CD4-positive, alpha-beta T cell (primary cell): ENCODE data around the gene AP3M1. TPM values are rescaled to one million over a fixed set of nuclear protein-coding genes. Genes with fewer than 3 reads are reported as not detected.

ENCODE experiments used
- ATAC-seq: fragments of 200-7000 bp; cut with Tn5 transposase; one replicate; pipeline ENCODE4 v1.10.0; 2022; ENCODE audit warnings: mild to moderate bottlenecking; ENCODE audit not compliant: poor library complexity
- CTCF ChIA-PET: fragments of 350-600 bp; sonication (Branson Sonifier 250); formaldehyde crosslinking; loops from one replicate; lab custom pipeline; 2021; ENCODE audit warnings: antibody characterized with exemption, inconsistent platforms; lab: Charles Lee
- POLR2A ChIA-PET: fragments of 350-600 bp; sonication (Branson Sonifier 250); formaldehyde crosslinking; loops from one replicate; lab custom pipeline; 2021; ENCODE audit warnings: antibody characterized with exemption, inconsistent platforms; lab: Charles Lee
- DNase-seq, 14 experiments: peaks; one replicate each; pipeline ENCODE4 v3.0.0-alpha.2; 2013 to 2020; ENCODE audit warnings: mixed read lengths in 2 of 14
- H3K27ac ChIP-seq, 2 donors: one replicate each; pipeline versions ENCODE4 v1.5.1 to v1.7.0; 2013; ENCODE audit warnings: low read length in 2 of 2, low read depth in 1 of 2, mild to moderate bottlenecking in 1 of 2
- H3K27me3 ChIP-seq, 2 experiments: 1 replicate in 1 of 2; 2 replicates in 1 of 2; pipeline versions ENCODE4 v1.6.1 to v1.7.0; 2013; ENCODE audit warnings: low read length in 2 of 2, control low read depth in 1 of 2, mild to moderate bottlenecking in 1 of 2, moderate library complexity in 1 of 2; ENCODE audit not compliant: insufficient read depth in 2 of 2, control insufficient read depth in 1 of 2
- H3K36me3 ChIP-seq: one replicate; pipeline ENCODE4 v1.6.1; 2013; ENCODE audit warnings: low read length, control low read depth; ENCODE audit not compliant: insufficient read depth
- H3K4me1 ChIP-seq: one replicate; pipeline ENCODE4 v1.6.1; 2013; ENCODE audit warnings: low read length, control low read depth; ENCODE audit not compliant: insufficient read depth
- H3K4me3 ChIP-seq: one replicate; pipeline ENCODE4 v1.5.1; 2013; ENCODE audit warnings: mild to moderate bottlenecking, low read length, moderate library complexity
- H3K9me3 ChIP-seq, 2 experiments: 1 replicate in 1 of 2; 2 replicates in 1 of 2; pipeline versions ENCODE4 v1.6.1 to v1.7.0; 2013; ENCODE audit warnings: low read length in 2 of 2, mild to moderate bottlenecking in 2 of 2, control low read depth in 1 of 2, moderate library complexity in 1 of 2; ENCODE audit not compliant: control insufficient read depth in 1 of 2, insufficient read depth in 1 of 2
- H3K27ac Mint-ChIP-seq: one replicate; pipeline ENCODE4 v1.8.0; 2020; ENCODE audit warnings: mixed read lengths
- H3K27me3 Mint-ChIP-seq: one replicate; pipeline ENCODE4 v1.8.0; 2021; ENCODE audit warnings: mixed read lengths
- H3K36me3 Mint-ChIP-seq: one replicate; pipeline ENCODE4 v1.8.0; 2021; ENCODE audit warnings: low read depth, mixed read lengths
- H3K4me1 Mint-ChIP-seq: one replicate; pipeline ENCODE4 v1.8.0; 2021; ENCODE audit warnings: low read depth, mixed read lengths
- H3K4me3 Mint-ChIP-seq: one replicate; pipeline ENCODE4 v1.8.0; 2020; ENCODE audit warnings: mild to moderate bottlenecking, mixed read lengths
- H3K9me3 Mint-ChIP-seq: one replicate; pipeline ENCODE4 v1.8.0; 2020; ENCODE audit warnings: mixed read lengths
- intact Hi-C, 2 experiments: fragments of 100-400 bp; cut with DNase I in 1 of 2; cut with micrococcal nuclease in 1 of 2; formaldehyde crosslinking; loops; one replicate each; pipeline versions ENCODE4 v1.15.1 to v1.9.0; 2023 to 2025; cut with DNase I, micrococcal nuclease
- total RNA-seq, 174 experiments: library from RNA in 2 of 174; stranded (reverse) in 2 of 174; gene quantifications; one replicate each; pipeline ENCODE4 v1.2.3 and lab custom pipeline; 2021 to 2026
- TF ChIP-seq, protein P1 (sequence below): fragments of 200-600 bp; IDR thresholded peaks from one replicate; pipeline ENCODE4 v1.8.0; 2022; ENCODE audit warnings: antibody characterized with exemption, mild to moderate bottlenecking

The AP3M1 gene
- total RNA-seq, 2 experiments from 2014 or later = 14.8 to 17.6 TPM

DNA sequence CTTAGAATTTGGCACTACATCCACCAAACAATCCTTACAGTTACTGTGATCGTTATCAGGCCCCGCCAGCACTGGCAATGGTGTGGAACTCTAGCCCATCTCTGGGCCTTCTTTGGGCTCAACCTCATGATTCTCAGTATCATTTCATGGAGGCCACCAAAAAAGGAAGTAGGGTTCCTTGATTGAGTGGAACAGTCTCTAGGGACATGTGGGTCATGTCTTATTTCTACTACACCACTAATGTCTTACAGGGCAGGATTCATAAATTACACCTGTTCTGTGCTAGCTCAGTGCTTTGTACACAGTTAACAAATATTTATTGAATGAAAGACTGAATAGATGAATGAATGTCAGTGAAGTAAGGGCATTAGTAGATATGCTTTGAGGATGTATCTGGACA, 53.9 kb downstream of the AP3M1 start:
- intact Hi-C loops = no loop called here
- ATAC-seq (no peak), DNase-seq (no peak)
- Histone ChIP-seq H3K9me3 (no peaks in the 10 kb centered on the region), H3K4me3 (no peak overlapping the region), H3K4me1 (no peaks in the 10 kb centered on the region), H3K27ac (no peak overlapping the region), H3K36me3 (peaks cover 93% of the 10 kb centered on the region), H3K27me3 (no peaks in the 10 kb centered on the region)
- no peak overlapping the region for H3K27ac Mint-ChIP-seq
- ChIA-PET POLR2A (no interaction called here), CTCF (no interaction called here)
- no peak overlapping the region for H3K4me3 Mint-ChIP-seq
- H3K36me3 Mint-ChIP-seq = peaks cover 90% of the 10 kb centered on the region
- no peaks in the 10 kb centered on the region for H3K9me3 Mint-ChIP-seq
- no peaks in the 10 kb centered on the region for H3K4me1 Mint-ChIP-seq
- H3K27me3 Mint-ChIP-seq = no peaks in the 10 kb centered on the region
- TF ChIP-seq, protein P1, sequence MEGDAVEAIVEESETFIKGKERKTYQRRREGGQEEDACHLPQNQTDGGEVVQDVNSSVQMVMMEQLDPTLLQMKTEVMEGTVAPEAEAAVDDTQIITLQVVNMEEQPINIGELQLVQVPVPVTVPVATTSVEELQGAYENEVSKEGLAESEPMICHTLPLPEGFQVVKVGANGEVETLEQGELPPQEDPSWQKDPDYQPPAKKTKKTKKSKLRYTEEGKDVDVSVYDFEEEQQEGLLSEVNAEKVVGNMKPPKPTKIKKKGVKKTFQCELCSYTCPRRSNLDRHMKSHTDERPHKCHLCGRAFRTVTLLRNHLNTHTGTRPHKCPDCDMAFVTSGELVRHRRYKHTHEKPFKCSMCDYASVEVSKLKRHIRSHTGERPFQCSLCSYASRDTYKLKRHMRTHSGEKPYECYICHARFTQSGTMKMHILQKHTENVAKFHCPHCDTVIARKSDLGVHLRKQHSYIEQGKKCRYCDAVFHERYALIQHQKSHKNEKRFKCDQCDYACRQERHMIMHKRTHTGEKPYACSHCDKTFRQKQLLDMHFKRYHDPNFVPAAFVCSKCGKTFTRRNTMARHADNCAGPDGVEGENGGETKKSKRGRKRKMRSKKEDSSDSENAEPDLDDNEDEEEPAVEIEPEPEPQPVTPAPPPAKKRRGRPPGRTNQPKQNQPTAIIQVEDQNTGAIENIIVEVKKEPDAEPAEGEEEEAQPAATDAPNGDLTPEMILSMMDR = no peak

DNA sequence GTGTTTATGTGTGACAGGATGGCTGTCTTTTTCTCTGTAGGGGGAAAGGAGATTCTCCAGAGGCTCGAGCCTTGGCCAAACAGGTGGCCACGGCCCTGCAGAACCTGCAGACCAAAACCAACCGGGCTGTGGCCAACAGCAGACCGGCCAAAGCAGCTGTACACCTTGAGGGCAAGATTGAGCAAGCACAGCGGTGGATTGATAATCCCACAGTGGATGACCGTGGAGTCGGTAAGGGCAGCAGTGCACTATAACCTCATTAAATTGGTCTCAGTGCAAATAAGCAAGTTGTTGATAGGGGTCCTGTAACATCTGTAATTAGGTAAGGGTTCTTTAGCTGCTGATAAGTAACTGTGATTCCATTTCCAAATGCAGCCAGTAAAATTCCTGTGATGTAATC, 56.4 kb downstream of the AP3M1 start:
- CTCF ChIA-PET = no interaction called here
- no peak for ATAC-seq
- Mint-ChIP-seq H3K27ac (no peak overlapping the region), H3K9me3 (no peaks in the 10 kb centered on the region), H3K4me1 (no peaks in the 10 kb centered on the region), H3K27me3 (no peaks in the 10 kb centered on the region), H3K36me3 (peaks cover 90% of the 10 kb centered on the region), H3K4me3 (no peak overlapping the region)
- Histone ChIP-seq H3K4me3 (no peak overlapping the region), H3K27me3 (no peaks in the 10 kb centered on the region), H3K9me3 (no peaks in the 10 kb centered on the region), H3K36me3 (peaks cover 93% of the 10 kb centered on the region), H3K27ac (no peak overlapping the region), H3K4me1 (no peaks in the 10 kb centered on the region)
- POLR2A ChIA-PET = no interaction called here
- TF ChIP-seq, protein P1 = no peak
- no peak for DNase-seq
- intact Hi-C loops = no loop called here

DNA sequence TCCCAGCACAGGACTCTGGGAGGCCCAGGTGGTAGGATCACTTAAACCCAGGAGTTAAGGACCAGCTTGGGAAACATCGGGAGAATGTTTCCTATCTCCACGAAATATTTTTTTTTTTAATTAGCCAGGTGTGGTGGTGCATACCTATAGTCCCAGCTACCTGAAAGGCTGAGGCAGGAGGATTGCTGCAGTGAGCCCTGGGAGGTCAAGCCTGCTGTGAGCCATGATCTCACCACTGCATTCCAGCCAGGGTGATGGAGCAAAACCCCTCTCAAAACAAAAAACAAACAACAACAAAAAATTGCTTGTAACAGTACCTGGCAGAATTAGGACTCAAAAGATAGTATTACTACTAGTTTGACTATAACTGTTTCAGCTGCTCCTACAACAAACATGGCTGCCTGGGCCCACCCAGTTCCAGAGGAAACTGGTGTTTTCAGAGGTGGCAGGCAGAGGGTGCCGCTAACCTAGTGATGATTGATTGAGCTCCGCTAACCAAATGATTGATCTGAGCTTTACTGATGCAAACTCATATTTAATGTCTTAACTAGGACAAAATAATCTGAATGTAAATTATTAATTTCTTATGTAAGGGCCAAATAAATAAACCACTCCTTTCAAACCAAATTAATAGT, 57.0 kb downstream of the AP3M1 start:
- Histone ChIP-seq H3K36me3 (peaks cover 93% of the 10 kb centered on the region), H3K4me1 (no peaks in the 10 kb centered on the region), H3K4me3 (no peak overlapping the region), H3K27ac (no peak overlapping the region), H3K27me3 (no peaks in the 10 kb centered on the region), H3K9me3 (no peaks in the 10 kb centered on the region)
- peaks cover 90% of the 10 kb centered on the region for H3K36me3 Mint-ChIP-seq
- intact Hi-C loops = no loop called here
- H3K27me3 Mint-ChIP-seq = no peaks in the 10 kb centered on the region
- ATAC-seq (no peak), DNase-seq (no peak)
- ChIA-PET POLR2A (interaction anchor here (1.5 kb wide), 1 partner anchor 141 kb away, joined by 3 read pairs; no protein-coding TSS in a partner anchor), CTCF (no interaction called here)
- no peaks in the 10 kb centered on the region for H3K4me1 Mint-ChIP-seq
- TF ChIP-seq, protein P1 = no peak
- no peaks in the 10 kb centered on the region for H3K9me3 Mint-ChIP-seq
- H3K4me3 Mint-ChIP-seq = no peak overlapping the region
- no peak overlapping the region for H3K27ac Mint-ChIP-seq
